ENCODE results near the gene UGT1A7. TPM values are rescaled to one million over a fixed set of nuclear protein-coding genes. Genes with fewer than 3 reads are reported as not detected.

Gene UGT1A7
- total RNA-seq, 6 experiments from 2014 or later = 1.3 to 6.9 (median 4.6) TPM

DNA sequence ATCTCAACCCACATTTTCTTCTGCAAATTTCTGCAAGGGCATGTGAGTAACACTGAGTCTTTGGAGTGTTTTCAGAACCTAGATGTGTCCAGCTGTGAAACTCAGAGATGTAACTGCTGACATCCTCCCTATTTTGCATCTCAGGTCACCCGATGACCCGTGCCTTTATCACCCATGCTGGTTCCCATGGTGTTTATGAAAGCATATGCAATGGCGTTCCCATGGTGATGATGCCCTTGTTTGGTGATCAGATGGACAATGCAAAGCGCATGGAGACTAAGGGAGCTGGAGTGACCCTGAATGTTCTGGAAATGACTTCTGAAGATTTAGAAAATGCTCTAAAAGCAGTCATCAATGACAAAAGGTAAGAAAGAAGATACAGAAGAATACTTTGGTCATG is 86.4 kb downstream of the UGT1A7 start:
- intact Hi-C loops (cut with DNase I) = no loop called here
- TF ChIP-seq, protein P1, sequence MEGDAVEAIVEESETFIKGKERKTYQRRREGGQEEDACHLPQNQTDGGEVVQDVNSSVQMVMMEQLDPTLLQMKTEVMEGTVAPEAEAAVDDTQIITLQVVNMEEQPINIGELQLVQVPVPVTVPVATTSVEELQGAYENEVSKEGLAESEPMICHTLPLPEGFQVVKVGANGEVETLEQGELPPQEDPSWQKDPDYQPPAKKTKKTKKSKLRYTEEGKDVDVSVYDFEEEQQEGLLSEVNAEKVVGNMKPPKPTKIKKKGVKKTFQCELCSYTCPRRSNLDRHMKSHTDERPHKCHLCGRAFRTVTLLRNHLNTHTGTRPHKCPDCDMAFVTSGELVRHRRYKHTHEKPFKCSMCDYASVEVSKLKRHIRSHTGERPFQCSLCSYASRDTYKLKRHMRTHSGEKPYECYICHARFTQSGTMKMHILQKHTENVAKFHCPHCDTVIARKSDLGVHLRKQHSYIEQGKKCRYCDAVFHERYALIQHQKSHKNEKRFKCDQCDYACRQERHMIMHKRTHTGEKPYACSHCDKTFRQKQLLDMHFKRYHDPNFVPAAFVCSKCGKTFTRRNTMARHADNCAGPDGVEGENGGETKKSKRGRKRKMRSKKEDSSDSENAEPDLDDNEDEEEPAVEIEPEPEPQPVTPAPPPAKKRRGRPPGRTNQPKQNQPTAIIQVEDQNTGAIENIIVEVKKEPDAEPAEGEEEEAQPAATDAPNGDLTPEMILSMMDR (IDR thresholded peaks at IDR 0.05) = no peak
- TF ChIP-seq POLR2A (IDR thresholded peaks at IDR 0.05) = no peak
- H3K9me3 ChIP-seq = no peaks in the 10 kb centered on the region
- H3K27ac ChIP-seq = no peak overlapping the region
- no peak for ATAC-seq
- WGBS (ENCODE audit: insufficient coverage, low coverage, low lambda C conversion rate, missing lambda C conversion rate) = 69% methylated on average over 4 of the region's 4 CpGs
- no peak for DNase-seq
- peaks cover 0 to 67% (median 24%) of the 10 kb centered on the region in 4 donors for H3K36me3 ChIP-seq
- H3K27me3 ChIP-seq = no peaks in the 10 kb centered on the region
- no peak overlapping the region for H3K4me3 ChIP-seq
- peaks cover 0 to 10% (median 4%) of the 10 kb centered on the region in 4 donors for H3K4me1 ChIP-seq

- H3K27me3 ChIP-seq = no peaks in the 10 kb centered on the region
- intact Hi-C loops (cut with DNase I) = no loop called here
- DNase-seq (no peak), ATAC-seq (no peak)
- 64% methylated on average over 2 of the region's 9 CpGs for WGBS (ENCODE audit: insufficient coverage, low coverage, low lambda C conversion rate, missing lambda C conversion rate)
- H3K36me3 ChIP-seq = peaks cover 0 to 76% (median 24%) of the 10 kb centered on the region in 4 donors
- H3K27ac ChIP-seq = no peak overlapping the region
- H3K4me1 ChIP-seq = peaks cover 0 to 10% (median 4%) of the 10 kb centered on the region in 4 donors
- no peaks in the 10 kb centered on the region for H3K9me3 ChIP-seq
- no peak overlapping the region for H3K4me3 ChIP-seq
- TF ChIP-seq, protein P1 (IDR thresholded peaks at IDR 0.05) = no peak
- no peak for TF ChIP-seq POLR2A (IDR thresholded peaks at IDR 0.05)
These were observed 87.6 kb downstream of the UGT1A7 start for GRCh38 chr2:233769260-233769659.

DNA sequence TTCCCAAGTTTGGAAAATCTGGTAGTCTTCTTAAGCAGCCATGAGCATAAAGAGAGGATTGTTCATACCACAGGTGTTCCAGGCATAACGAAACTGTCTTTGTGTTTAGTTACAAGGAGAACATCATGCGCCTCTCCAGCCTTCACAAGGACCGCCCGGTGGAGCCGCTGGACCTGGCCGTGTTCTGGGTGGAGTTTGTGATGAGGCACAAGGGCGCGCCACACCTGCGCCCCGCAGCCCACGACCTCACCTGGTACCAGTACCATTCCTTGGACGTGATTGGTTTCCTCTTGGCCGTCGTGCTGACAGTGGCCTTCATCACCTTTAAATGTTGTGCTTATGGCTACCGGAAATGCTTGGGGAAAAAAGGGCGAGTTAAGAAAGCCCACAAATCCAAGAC is 90.5 kb downstream of the UGT1A7 start:
- WGBS (ENCODE audit: insufficient coverage, low coverage, low lambda C conversion rate, missing lambda C conversion rate) = 68% methylated on average over 6 of the region's 16 CpGs

DNA sequence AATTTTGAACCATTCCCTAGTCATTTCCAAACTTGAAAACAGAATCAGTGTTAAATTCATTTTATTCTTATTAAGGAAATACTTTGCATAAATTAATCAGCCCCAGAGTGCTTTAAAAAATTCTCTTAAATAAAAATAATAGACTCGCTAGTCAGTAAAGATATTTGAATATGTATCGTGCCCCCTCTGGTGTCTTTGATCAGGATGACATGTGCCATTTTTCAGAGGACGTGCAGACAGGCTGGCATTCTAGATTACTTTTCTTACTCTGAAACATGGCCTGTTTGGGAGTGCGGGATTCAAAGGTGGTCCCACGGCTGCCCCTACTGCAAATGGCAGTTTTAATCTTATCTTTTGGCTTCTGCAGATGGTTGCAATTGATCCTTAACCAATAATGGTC is 90.9 kb downstream of the UGT1A7 start:
- H3K4me3 ChIP-seq = no peak overlapping the region
- peaks cover 0 to 64% (median 24%) of the 10 kb centered on the region in 4 donors for H3K36me3 ChIP-seq
- intact Hi-C loops (cut with DNase I) = no loop called here
- 81% methylated on average over 4 of the region's 5 CpGs for whole genome bisulfite sequencing (ENCODE audit: insufficient coverage, low coverage, low lambda C conversion rate, missing lambda C conversion rate)
- TF ChIP-seq, protein P1 (IDR thresholded peaks at IDR 0.05) = no peak
- no peak for TF ChIP-seq POLR2A (IDR thresholded peaks at IDR 0.05)
- DNase-seq = no peak
- ATAC-seq = no peak
- H3K27me3 ChIP-seq = no peaks in the 10 kb centered on the region
- H3K27ac ChIP-seq = no peak overlapping the region
- H3K9me3 ChIP-seq = no peaks in the 10 kb centered on the region
- no peaks in the 10 kb centered on the region for H3K4me1 ChIP-seq

More for the DNA sequence above, 90.5 kb downstream of the UGT1A7 start:
- TF ChIP-seq, protein P1 (IDR thresholded peaks at IDR 0.05) = no peak
- TF ChIP-seq POLR2A (IDR thresholded peaks at IDR 0.05) = no peak
- Histone ChIP-seq H3K9me3 (no peaks in the 10 kb centered on the region), H3K36me3 (peaks cover 0 to 68% (median 24%) of the 10 kb centered on the region in 4 donors), H3K4me1 (no peaks in the 10 kb centered on the region), H3K27me3 (no peaks in the 10 kb centered on the region), H3K4me3 (no peak overlapping the region), H3K27ac (no peak overlapping the region)
- intact Hi-C loops (cut with DNase I) = no loop called here
- DNase-seq = no peak
- ATAC-seq = peak in 1 of 4 donors; percentile 11

DNA sequence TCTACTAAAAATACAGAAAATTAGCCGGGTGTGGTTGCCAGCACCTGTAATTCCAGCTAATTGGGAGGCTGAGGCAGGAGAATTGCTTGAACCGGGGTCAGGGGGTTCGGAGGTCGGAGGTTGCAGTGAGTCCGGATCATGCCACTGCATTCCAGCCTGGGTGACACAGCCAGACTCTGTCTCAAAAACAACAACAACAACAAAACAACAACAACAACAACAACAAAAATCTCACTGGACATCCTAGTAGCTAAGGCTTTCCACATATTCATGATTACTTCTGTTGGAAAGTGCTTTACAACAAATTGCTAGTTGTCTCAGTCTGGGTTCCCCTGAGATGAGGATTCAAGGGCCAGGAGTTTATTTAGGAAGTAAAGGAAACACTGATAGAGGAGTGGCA is 92.2 kb downstream of the UGT1A7 start:
- Histone ChIP-seq H3K27me3 (no peaks in the 10 kb centered on the region), H3K4me3 (no peak overlapping the region), H3K27ac (no peak overlapping the region), H3K36me3 (peaks cover 0 to 51% (median 18%) of the 10 kb centered on the region in 4 donors), H3K9me3 (no peaks in the 10 kb centered on the region), H3K4me1 (no peaks in the 10 kb centered on the region)
- DNase-seq (no peak), ATAC-seq (no peak)
- intact Hi-C loops (cut with DNase I) = no loop called here
- no peak for TF ChIP-seq POLR2A (IDR thresholded peaks at IDR 0.05)
- TF ChIP-seq, protein P1 (IDR thresholded peaks at IDR 0.05) = no peak
- 87% methylated on average over 5 of the region's 5 CpGs for WGBS (ENCODE audit: insufficient coverage, low coverage, low lambda C conversion rate, missing lambda C conversion rate)

Measured in right lobe of liver (tissue), 6 donors.